Activated CD4-positive, alpha-beta memory T cell treated with anti-CD3 and anti-CD28 coated beads for 36 hours (primary cell): ENCODE data around the gene CABCOCO1. TPM values are rescaled to one million over a fixed set of nuclear protein-coding genes. Genes with fewer than 3 reads are reported as not detected.
"Not testable (repeated sequence)": the region's sequence is repeated elsewhere in the genome, so short reads cannot be mapped to it uniquely, and the experiment has no call there.

Experiments
- CTCF ChIA-PET: fragments of 350-600 bp; sonication (Branson Sonifier 250); formaldehyde crosslinking; loops from one replicate; lab custom pipeline; 2021; ENCODE audit warnings: antibody characterized with exemption, inconsistent platforms; lab: Charles Lee
- POLR2A ChIA-PET: fragments of 350-600 bp; sonication (Branson Sonifier 250); formaldehyde crosslinking; loops from one replicate; lab custom pipeline; 2021; ENCODE audit warnings: antibody characterized with exemption; lab: Charles Lee
- DNase-seq: peaks from one replicate; pipeline ENCODE4 v3.0.0-alpha.2; 2020
- H3K27ac Mint-ChIP-seq: one replicate; pipeline ENCODE4 v1.8.0; 2021; ENCODE audit warnings: mixed read lengths
- H3K27me3 Mint-ChIP-seq: one replicate; pipeline ENCODE4 v1.8.0; 2021; ENCODE audit warnings: mixed read lengths
- H3K36me3 Mint-ChIP-seq: one replicate; pipeline ENCODE4 v1.8.0; 2021; ENCODE audit warnings: mixed read lengths
- H3K4me1 Mint-ChIP-seq: one replicate; pipeline ENCODE4 v1.8.0; 2021; ENCODE audit warnings: low read depth, mixed read lengths
- H3K4me3 Mint-ChIP-seq: one replicate; pipeline ENCODE4 v1.8.0; 2021; ENCODE audit warnings: mild to moderate bottlenecking, mixed read lengths
- H3K9me3 Mint-ChIP-seq: one replicate; pipeline ENCODE4 v1.8.0; 2021; ENCODE audit warnings: mixed read lengths
- intact Hi-C: fragments of 100-400 bp; cut with micrococcal nuclease; formaldehyde crosslinking; loops from one replicate; pipeline ENCODE4 v1.15.1; 2023
- total RNA-seq, 2 experiments: library from RNA; stranded (reverse); gene quantifications; one replicate each; pipeline ENCODE4 v1.2.3, GENCODE V29; 2021

CABCOCO1 gene
- total RNA-seq, 2 experiments from 2014 or later = not detected

GRCh38 chr10:61698968-61699655 is 36.4 kb downstream of the CABCOCO1 start:
- intact Hi-C loops = no loop called here
- Mint-ChIP-seq H3K27me3 (peaks cover 7% of the 10 kb centered on the region), H3K9me3 (no peaks in the 10 kb centered on the region), H3K4me1 (no peaks in the 10 kb centered on the region), H3K4me3 (no peak overlapping the region), H3K36me3 (no peaks in the 10 kb centered on the region), H3K27ac (no peak overlapping the region)
- ChIA-PET CTCF (no interaction called here), POLR2A (no interaction called here)
- no peak for DNase-seq

GRCh38 chr10:61701055-61701705 is 38.5 kb downstream of the CABCOCO1 start:
- Mint-ChIP-seq H3K4me3 (no peak overlapping the region), H3K27me3 (no peaks in the 10 kb centered on the region), H3K4me1 (no peaks in the 10 kb centered on the region), H3K36me3 (no peaks in the 10 kb centered on the region), H3K9me3 (no peaks in the 10 kb centered on the region), H3K27ac (no peak overlapping the region)
- DNase-seq = no peak
- POLR2A ChIA-PET = no interaction called here
- CTCF ChIA-PET = no interaction called here
- intact Hi-C loops = no loop called here

DNA sequence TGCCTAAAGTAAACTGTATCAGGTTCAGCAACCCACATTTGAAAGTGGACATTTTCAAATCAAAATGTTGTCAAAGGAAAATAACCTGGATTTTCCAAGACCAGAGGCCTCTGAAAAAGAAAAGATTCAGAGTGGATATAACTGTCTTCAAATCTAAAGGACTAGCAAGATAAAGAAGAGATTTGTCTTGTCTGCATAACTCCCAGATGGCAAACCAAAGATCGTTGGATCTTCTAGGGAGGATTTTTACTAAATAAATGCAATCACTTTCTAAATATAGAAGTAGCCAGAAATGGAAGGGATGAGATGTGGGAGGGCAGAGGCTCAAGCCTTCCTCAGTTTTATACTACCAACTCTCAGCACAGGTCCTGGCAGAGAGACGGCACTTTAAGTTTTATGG is 39.0 kb downstream of the CABCOCO1 start:
- Mint-ChIP-seq H3K4me1 (no peaks in the 10 kb centered on the region), H3K36me3 (no peaks in the 10 kb centered on the region), H3K27ac (no peak overlapping the region), H3K27me3 (no peaks in the 10 kb centered on the region), H3K4me3 (no peak overlapping the region), H3K9me3 (no peaks in the 10 kb centered on the region)
- no peak for DNase-seq
- intact Hi-C loops = no loop called here
- ChIA-PET CTCF (no interaction called here), POLR2A (no interaction called here)

- no peaks in the 10 kb centered on the region for H3K36me3 Mint-ChIP-seq
- ChIA-PET POLR2A (no interaction called here), CTCF (no interaction called here)
- no peak for DNase-seq
- H3K4me3 Mint-ChIP-seq = no peak overlapping the region
- H3K27me3 Mint-ChIP-seq = no peaks in the 10 kb centered on the region
- H3K27ac Mint-ChIP-seq = no peak overlapping the region
- H3K9me3 Mint-ChIP-seq = no peaks in the 10 kb centered on the region
- intact Hi-C loops = no loop called here
- no peaks in the 10 kb centered on the region for H3K4me1 Mint-ChIP-seq
These were observed 39.9 kb downstream of the CABCOCO1 start for GRCh38 chr10:61702584-61702983.

DNA sequence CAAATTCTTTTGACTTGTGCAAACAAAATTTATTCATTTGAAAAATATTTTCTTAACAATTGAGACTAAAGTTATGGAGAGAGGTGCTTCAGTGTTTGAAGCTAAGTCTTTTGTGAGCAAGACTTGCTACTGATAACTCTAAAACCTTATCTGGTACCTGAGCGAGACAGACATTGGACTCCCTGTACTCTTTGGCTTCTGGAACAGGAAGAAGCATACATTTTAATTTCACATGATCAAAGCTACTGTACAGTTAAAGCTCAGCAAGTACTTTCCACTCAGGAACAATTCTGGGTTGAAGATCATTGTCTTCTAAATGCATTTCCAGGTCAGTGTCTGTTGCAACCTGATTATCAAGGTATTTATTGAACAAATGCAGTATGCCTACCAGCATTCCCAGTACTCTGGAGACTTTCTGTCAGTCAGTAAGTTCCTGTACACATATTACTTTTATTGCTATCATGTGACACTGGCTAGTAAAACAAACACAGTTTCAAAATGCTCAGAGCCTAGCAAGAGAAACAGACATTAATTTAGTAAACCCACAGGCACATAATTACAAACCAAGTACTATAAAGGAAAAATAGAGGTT is 42.4 kb downstream of the CABCOCO1 start:
- H3K4me3 Mint-ChIP-seq = no peak overlapping the region
- intact Hi-C loops = no loop called here
- no peak for DNase-seq
- peaks cover 6% of the 10 kb centered on the region for H3K27me3 Mint-ChIP-seq
- ChIA-PET POLR2A (no interaction called here), CTCF (interaction anchor here (1.5 kb wide), 1 partner anchor 162 kb away, joined by 3 read pairs; no protein-coding TSS in a partner anchor)
- no peaks in the 10 kb centered on the region for H3K36me3 Mint-ChIP-seq
- H3K4me1 Mint-ChIP-seq = no peaks in the 10 kb centered on the region
- H3K27ac Mint-ChIP-seq = no peak overlapping the region
- no peaks in the 10 kb centered on the region for H3K9me3 Mint-ChIP-seq

GRCh38 chr10:61708846-61709245 is 46.1 kb downstream of the CABCOCO1 start:
- CTCF ChIA-PET = no interaction called here
- no peak for DNase-seq
- no peaks in the 10 kb centered on the region for H3K4me1 Mint-ChIP-seq
- intact Hi-C loops = no loop called here
- peaks cover 10% of the 10 kb centered on the region for H3K27me3 Mint-ChIP-seq
- H3K4me3 Mint-ChIP-seq = no peak overlapping the region
- H3K27ac Mint-ChIP-seq = no peak overlapping the region
- H3K36me3 Mint-ChIP-seq = no peaks in the 10 kb centered on the region
- POLR2A ChIA-PET = no interaction called here
- no peaks in the 10 kb centered on the region for H3K9me3 Mint-ChIP-seq

- H3K36me3 Mint-ChIP-seq, H3K4me3 Mint-ChIP-seq, POLR2A ChIA-PET, DNase-seq, H3K4me1 Mint-ChIP-seq, CTCF ChIA-PET, intact Hi-C loops, H3K9me3 Mint-ChIP-seq, H3K27ac Mint-ChIP-seq: not testable (repeated sequence)
- peaks cover 13% of the 10 kb centered on the region for H3K27me3 Mint-ChIP-seq
These were observed 49.4 kb downstream of the CABCOCO1 start for GRCh38 chr10:61712105-61712504.

DNA sequence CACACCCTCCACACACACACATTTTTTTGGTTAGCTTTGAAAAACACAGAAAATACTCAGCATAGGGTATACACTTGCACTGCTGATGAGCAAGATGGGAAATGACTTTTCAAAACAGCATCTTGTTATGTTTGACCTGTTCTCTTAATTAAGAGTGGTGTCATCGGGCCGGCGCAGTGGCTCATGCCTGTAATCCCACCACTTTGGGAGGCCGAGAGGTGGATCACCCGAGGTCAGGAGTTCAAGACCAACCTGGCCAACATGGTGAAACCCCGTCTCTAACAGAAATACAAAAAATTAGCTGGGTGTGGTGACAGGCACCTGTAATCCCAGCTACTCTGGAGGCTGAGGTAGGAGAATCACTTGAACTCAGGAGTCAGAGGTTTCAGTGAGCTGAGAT is 56.7 kb downstream of the CABCOCO1 start:
- H3K9me3 Mint-ChIP-seq, CTCF ChIA-PET, H3K36me3 Mint-ChIP-seq, intact Hi-C loops, H3K27me3 Mint-ChIP-seq, POLR2A ChIA-PET, H3K27ac Mint-ChIP-seq, DNase-seq, H3K4me1 Mint-ChIP-seq, H3K4me3 Mint-ChIP-seq: not testable (repeated sequence)

- intact Hi-C loops = no loop called here
- Mint-ChIP-seq H3K36me3 (no peaks in the 10 kb centered on the region), H3K9me3 (no peaks in the 10 kb centered on the region), H3K4me1 (no peaks in the 10 kb centered on the region), H3K27me3 (peaks cover 10% of the 10 kb centered on the region), H3K4me3 (no peak overlapping the region), H3K27ac (no peak overlapping the region)
- CTCF ChIA-PET = no interaction called here
- POLR2A ChIA-PET = no interaction called here
- no peak for DNase-seq
These were observed 57.2 kb downstream of the CABCOCO1 start for GRCh38 chr10:61719906-61720305.

GRCh38 chr10:61721431-61721830 is 58.7 kb downstream of the CABCOCO1 start:
- H3K36me3 Mint-ChIP-seq = no peaks in the 10 kb centered on the region
- CTCF ChIA-PET = no interaction called here
- H3K4me1 Mint-ChIP-seq = no peaks in the 10 kb centered on the region
- POLR2A ChIA-PET = no interaction called here
- DNase-seq = no peak
- no peak overlapping the region for H3K4me3 Mint-ChIP-seq
- peaks cover 7% of the 10 kb centered on the region for H3K27me3 Mint-ChIP-seq
- H3K27ac Mint-ChIP-seq = no peak overlapping the region
- intact Hi-C loops = no loop called here
- H3K9me3 Mint-ChIP-seq = no peaks in the 10 kb centered on the region

DNA sequence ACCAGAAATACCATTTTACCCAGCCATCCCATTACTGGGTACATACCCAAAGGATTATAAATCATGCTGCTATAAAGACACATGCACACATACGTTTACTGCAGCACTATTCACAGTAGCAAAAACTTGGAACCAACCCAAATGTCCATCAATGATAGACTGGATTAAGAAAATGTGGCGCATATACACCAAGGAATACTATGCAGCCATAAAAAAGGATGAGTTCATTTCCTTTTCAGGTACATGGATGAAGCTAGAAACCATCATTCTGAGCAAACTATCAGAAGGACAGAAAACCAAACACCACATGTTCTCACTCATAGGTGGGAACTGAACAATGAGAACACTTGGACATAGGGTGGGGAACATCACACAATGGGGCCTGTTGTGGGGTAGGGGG is 62.5 kb downstream of the CABCOCO1 start:
- H3K4me3 Mint-ChIP-seq, POLR2A ChIA-PET, intact Hi-C loops, DNase-seq, H3K27ac Mint-ChIP-seq, H3K36me3 Mint-ChIP-seq, CTCF ChIA-PET, H3K4me1 Mint-ChIP-seq, H3K9me3 Mint-ChIP-seq: not testable (repeated sequence)
- peaks cover 17% of the 10 kb centered on the region for H3K27me3 Mint-ChIP-seq

DNA sequence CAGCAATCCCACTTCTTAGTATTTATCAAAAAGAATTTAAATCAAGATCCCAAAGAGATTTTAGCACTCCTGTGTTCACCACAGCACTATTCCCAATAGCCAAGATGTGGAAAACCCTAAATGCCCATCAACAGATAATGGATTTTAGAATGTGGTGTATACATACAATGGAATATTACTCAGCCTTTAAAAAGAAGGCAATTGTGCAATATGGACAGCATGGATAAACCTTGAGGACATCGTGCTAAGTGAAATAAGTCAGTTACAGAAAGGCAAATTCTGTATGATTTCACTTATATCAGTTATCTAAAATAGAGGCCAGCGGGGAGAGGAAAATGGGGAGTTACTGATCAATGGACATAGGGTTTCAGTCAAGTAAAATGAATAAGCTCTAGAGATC is 66.9 kb downstream of the CABCOCO1 start:
- CTCF ChIA-PET = interaction anchor here (0.5 to 0.8 kb wide), 3 partner anchors 9 to 1376 kb away, joined by 3 read pairs; no protein-coding TSS in a partner anchor
- no peak for DNase-seq
- Mint-ChIP-seq H3K9me3 (no peaks in the 10 kb centered on the region), H3K4me1 (no peaks in the 10 kb centered on the region), H3K27me3 (peaks cover 19% of the 10 kb centered on the region), H3K27ac (no peak overlapping the region), H3K4me3 (no peak overlapping the region), H3K36me3 (no peaks in the 10 kb centered on the region)
- intact Hi-C loops = no loop called here
- POLR2A ChIA-PET = no interaction called here
